GM23338 (cell line): ENCODE data around the gene NKX3-2. TPM values are rescaled to one million over a fixed set of nuclear protein-coding genes. Genes with fewer than 3 reads are reported as not detected.
A peak's percentile ranks its signal among the peaks of the same experiment; 100 is the strongest.

ENCODE experiments used
- ATAC-seq: fragments of 200-7000 bp; cut with Tn5 transposase; 3 replicates; pipeline ENCODE4 v1.9.1; 2020
- DNase-seq: peaks from one replicate; pipeline ENCODE4 v3.0.0-alpha.2; 2015; ENCODE audit warnings: low spot score
- H2AFZ ChIP-seq: fragments of 200-600 bp; sonication (generic); 2 replicates; pipeline ENCODE4 v1.8.0; 2016; ENCODE audit warnings: antibody characterized with exemption, mild to moderate bottlenecking, moderate library complexity
- H3F3A ChIP-seq: fragments of 200-600 bp; sonication (generic); replicated peaks from 2 replicates; pipeline ENCODE4 v1.8.0; 2017; ENCODE audit warnings: antibody characterized with exemption, mixed run types, low read depth
- H3K27ac ChIP-seq: fragments of 200-600 bp; sonication (generic); 2 replicates; pipeline ENCODE4 v1.6.1; 2016; ENCODE audit warnings: low read depth
- H3K27me3 ChIP-seq: fragments of 200-600 bp; sonication (generic); 2 replicates; pipeline ENCODE4 v1.8.0; 2016; ENCODE audit warnings: mild to moderate bottlenecking, mixed run types, moderate library complexity; ENCODE audit not compliant: insufficient read depth
- H3K36me3 ChIP-seq: fragments of 200-600 bp; sonication (generic); 2 replicates; pipeline ENCODE4 v1.8.0; 2016; ENCODE audit warnings: mild to moderate bottlenecking; ENCODE audit not compliant: insufficient read depth
- H3K4me1 ChIP-seq: fragments of 200-600 bp; sonication (generic); 2 replicates; pipeline ENCODE4 v1.8.0; 2016; ENCODE audit warnings: mild to moderate bottlenecking, moderate library complexity; ENCODE audit not compliant: insufficient read depth
- H3K4me2 ChIP-seq: fragments of 200-600 bp; sonication (generic); 2 replicates; pipeline ENCODE4 v1.7.1; 2017; ENCODE audit warnings: mixed run types
- H3K4me3 ChIP-seq: fragments of 200-600 bp; sonication (generic); 2 replicates; pipeline ENCODE4 v1.6.1; 2016; ENCODE audit warnings: mixed run types
- H3K79me2 ChIP-seq: fragments of 200-600 bp; sonication (generic); replicated peaks from 2 replicates; pipeline ENCODE4 v1.8.0; 2017; ENCODE audit warnings: mild to moderate bottlenecking; ENCODE audit not compliant: insufficient read depth
- H3K9me2 ChIP-seq: fragments of 200-600 bp; sonication (generic); 2 replicates; pipeline ENCODE4 v1.8.0; 2017; ENCODE audit not compliant: insufficient read depth
- H4K20me1 ChIP-seq: fragments of 200-600 bp; sonication (generic); replicated peaks from 2 replicates; pipeline ENCODE4 v1.8.0; 2017; ENCODE audit warnings: mild to moderate bottlenecking; ENCODE audit not compliant: insufficient read depth
- H3K27ac Mint-ChIP-seq: 2 replicates; pipeline ENCODE4 v1.8.0; 2020; ENCODE audit warnings: inconsistent platforms, mild to moderate bottlenecking, moderate library complexity, mixed read lengths
- H3K27me3 Mint-ChIP-seq: 3 replicates; pipeline ENCODE4 v1.8.0; 2022; ENCODE audit warnings: low read depth, mild to moderate bottlenecking, moderate library complexity, mixed read lengths, inconsistent platforms; ENCODE audit not compliant: insufficient read depth, poor library complexity
- H3K36me3 Mint-ChIP-seq: 3 replicates; pipeline ENCODE4 v1.8.0; 2021; ENCODE audit warnings: low read depth, mild to moderate bottlenecking, inconsistent platforms, moderate library complexity, mixed read lengths
- H3K4me1 Mint-ChIP-seq: 3 replicates; pipeline ENCODE4 v1.8.0; 2020; ENCODE audit warnings: mild to moderate bottlenecking, inconsistent platforms, mixed read lengths
- H3K4me3 Mint-ChIP-seq: 3 replicates; pipeline ENCODE4 v1.8.0; 2021; ENCODE audit warnings: moderate library complexity, mild to moderate bottlenecking, inconsistent platforms, mixed read lengths
- H3K9me3 Mint-ChIP-seq: 3 replicates; pipeline ENCODE4 v1.8.0; 2020; ENCODE audit warnings: moderate library complexity, mild to moderate bottlenecking, inconsistent platforms, mixed read lengths
- EZH2 ChIP-seq: fragments of 200-600 bp; sonication (generic); IDR thresholded peaks from one replicate; pipeline ENCODE4 v1.8.0; 2017; ENCODE audit warnings: antibody characterized with exemption, mild to moderate bottlenecking, low read depth; ENCODE audit not compliant: unreplicated experiment
- EZH2phosphoT487 ChIP-seq: fragments of 200-600 bp; sonication (generic); IDR thresholded peaks from one replicate; pipeline ENCODE4 v1.8.1; 2018; ENCODE audit warnings: antibody characterized with exemption; ENCODE audit not compliant: unreplicated experiment
- JUNB ChIP-seq: IDR thresholded peaks from one replicate; pipeline ENCODE4 v1.6.1; 2016; ENCODE audit warnings: antibody characterized with exemption; ENCODE audit not compliant: unreplicated experiment
- POLR2AphosphoS5 ChIP-seq: IDR thresholded peaks from 2 replicates; pipeline ENCODE4 v1.6.1; 2016; ENCODE audit warnings: antibody characterized with exemption, low read depth
- ZNF462 ChIP-seq: fragments of 250-450 bp; sonication (Bioruptor Pico); IDR thresholded peaks from 2 replicates; pipeline ENCODE4 v1.5.0; 2020; ENCODE audit warnings: mild to moderate bottlenecking, moderate library complexity
- polyA plus RNA-seq: library from polyadenylated mRNA; unstranded; fragments of >200 nt; fragmentation: Nextera tagmentation; extraction: Ambion mirVana; gene quantifications from 2 replicates; pipeline ENCODE4 v1.2.1, GENCODE V29; 2016
- total RNA-seq: library from RNA; depleted of rRNA; stranded (reverse); fragments of >200 nt; shearing (Covaris generic); gene quantifications from 2 replicates; pipeline ENCODE4 v1.2.3, GENCODE V29; 2014

The NKX3-2 gene
- total and polyA plus RNA-seq, 2 experiments from 2014 or later = 0.14 TPM; not detected in 1

- Histone ChIP-seq H3K9me2 (no peaks in the 10 kb centered on the region), H2AFZ (peak overlapping the region; percentile 91; the same call in 1 of the 2 replicates), H3K4me1 (peaks cover 65% of the 10 kb centered on the region), H4K20me1 (peaks cover 4% of the 10 kb centered on the region; the same call in 1 of the 2 replicates), H3K27me3 (peaks cover 87% of the 10 kb centered on the region), H3K4me3 (peak overlapping the region; percentile 48), H3K36me3 (no peaks in the 10 kb centered on the region), H3K27ac (no peak overlapping the region), H3K4me2 (peak overlapping the region; percentile 79), H3K79me2 (no peaks in the 10 kb centered on the region), H3F3A (peaks cover 20% of the 10 kb centered on the region)
- ATAC-seq (peak; percentile 28), DNase-seq (no peak)
- Mint-ChIP-seq H3K4me3 (peak overlapping the region; percentile 38), H3K36me3 (peaks cover 20% of the 10 kb centered on the region), H3K9me3 (peaks cover 18% of the 10 kb centered on the region), H3K27ac (no peak overlapping the region), H3K27me3 (peaks cover 59% of the 10 kb centered on the region), H3K4me1 (peaks cover 28% of the 10 kb centered on the region)
- peak; percentile 98 for TF ChIP-seq EZH2
- TF ChIP-seq EZH2phosphoT487 = peak; percentile 86
- no peak for TF ChIP-seq JUNB
Measured at GRCh38 chr4:13523105-13523477, 21.2 kb downstream of the NKX3-2 start.

- no peaks in the 10 kb centered on the region for H3K79me2 ChIP-seq
- Mint-ChIP-seq H3K4me1 (peaks cover 32% of the 10 kb centered on the region), H3K36me3 (peaks cover 20% of the 10 kb centered on the region), H3K4me3 (peak overlapping the region; percentile 38), H3K27me3 (peaks cover 58% of the 10 kb centered on the region), H3K27ac (no peak overlapping the region), H3K9me3 (peaks cover 18% of the 10 kb centered on the region)
- peaks cover 4% of the 10 kb centered on the region; the same call in 1 of the 2 replicates for H4K20me1 ChIP-seq
- H3K27me3 ChIP-seq = peaks cover 81% of the 10 kb centered on the region
- H3K36me3 ChIP-seq = no peaks in the 10 kb centered on the region
- peak; percentile 66 for ATAC-seq
- DNase-seq = peak; percentile 81
- no peaks in the 10 kb centered on the region for H3K9me2 ChIP-seq
- peak overlapping the region; percentile 91 for H2AFZ ChIP-seq
- peak overlapping the region; percentile 79 for H3K4me2 ChIP-seq
- peaks cover 61% of the 10 kb centered on the region for H3K4me1 ChIP-seq
- peak overlapping the region; percentile 48 for H3K4me3 ChIP-seq
- TF ChIP-seq POLR2AphosphoS5 = peak; percentile 19; the same call in 1 of the 2 replicates
- TF ChIP-seq EZH2 = peak; percentile 31
- TF ChIP-seq EZH2phosphoT487 = peak; percentile 86
- no peak for TF ChIP-seq ZNF462 (CRISPR knock-in tag)
- peaks cover 20% of the 10 kb centered on the region for H3F3A ChIP-seq
- H3K27ac ChIP-seq = no peak overlapping the region
Measured at GRCh38 chr4:13522282-13523104, 21.8 kb downstream of the NKX3-2 start.
